ENCODE measurements around the gene MUC20.

Gene MUC20

GRCh38 chr3:195751560-195751959 is 30.8 kb downstream of the MUC20 start:
- Mint-ChIP-seq H3K27ac (ENCODE audit: low read depth) (no peak overlapping the region), H3K4me1 (peaks cover 25% of the 10 kb centered on the region), H3K36me3 (ENCODE audit: insufficient read depth) (peaks cover 2% of the 10 kb centered on the region), H3K4me3 (no peak overlapping the region), H3K9me3 (no peaks in the 10 kb centered on the region), H3K27me3 (no peaks in the 10 kb centered on the region)
- no peak for DNase-seq (ENCODE audit: low spot score in 2 of 2)
- no peak for ATAC-seq (replicated peaks; ENCODE audit: extremely low read depth, poor library complexity, severe bottlenecking)

- H3K27ac Mint-ChIP-seq (ENCODE audit: low read depth), result no peak overlapping the region
- peaks cover 2% of the 10 kb centered on the region for H3K36me3 Mint-ChIP-seq (ENCODE audit: insufficient read depth)
- ATAC-seq (replicated peaks; ENCODE audit: extremely low read depth, poor library complexity, severe bottlenecking) (no peak), DNase-seq (ENCODE audit: low spot score in 2 of 2) (no peak)
- peaks cover 4% of the 10 kb centered on the region for H3K27me3 Mint-ChIP-seq
- no peak overlapping the region for H3K4me3 Mint-ChIP-seq
- H3K9me3 Mint-ChIP-seq, result no peaks in the 10 kb centered on the region
- H3K4me1 Mint-ChIP-seq, result peaks cover 27% of the 10 kb centered on the region
These were observed 31.3 kb downstream of the MUC20 start for GRCh38 chr3:195752066-195752465.

DNA sequence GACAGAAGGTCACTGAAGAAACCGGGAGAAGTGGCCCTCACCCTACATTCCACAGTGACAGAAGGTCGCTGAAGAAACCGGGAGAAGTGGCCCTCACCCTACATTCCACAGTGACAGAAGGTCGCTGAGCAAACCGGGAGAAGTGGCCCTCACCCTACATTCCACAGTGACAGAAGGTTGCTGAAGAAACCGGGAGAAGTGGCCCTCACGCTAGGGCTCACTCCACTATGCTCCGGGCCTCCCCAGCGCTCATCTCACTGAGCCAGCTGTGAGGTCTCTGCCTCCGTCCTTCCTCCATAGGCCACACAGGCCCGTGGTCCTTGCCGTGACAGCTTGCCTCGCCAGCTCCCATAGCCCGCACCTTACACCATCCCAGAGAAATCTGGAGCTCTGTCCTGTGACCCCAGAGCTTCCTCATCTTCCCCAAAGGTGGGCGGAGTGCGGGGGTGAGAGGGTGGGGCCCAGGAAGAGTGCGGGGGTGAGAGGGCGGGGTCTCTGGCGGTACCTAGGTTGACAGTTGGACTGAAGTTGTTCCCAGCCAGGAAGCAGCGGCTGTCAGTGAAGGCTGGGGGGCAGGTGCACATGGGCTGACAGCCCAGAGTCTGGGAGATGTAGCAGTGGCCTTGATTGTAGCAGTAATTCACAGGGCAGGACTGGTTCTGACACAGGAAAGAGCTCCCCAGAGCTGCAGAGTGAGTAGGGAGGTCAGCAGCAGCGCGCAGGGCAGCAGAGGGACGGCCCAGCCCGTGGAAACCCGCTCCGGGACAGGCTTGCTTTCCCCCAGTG is 32.0 kb downstream of the MUC20 start:
- peaks cover 11% of the 10 kb centered on the region for H3K27me3 Mint-ChIP-seq
- peaks cover 2% of the 10 kb centered on the region for H3K36me3 Mint-ChIP-seq (ENCODE audit: insufficient read depth)
- no peak for ATAC-seq (replicated peaks; ENCODE audit: extremely low read depth, poor library complexity, severe bottlenecking)
- no peak overlapping the region for H3K27ac Mint-ChIP-seq (ENCODE audit: low read depth)
- no peak for DNase-seq (ENCODE audit: low spot score in 2 of 2)
- no peak overlapping the region for H3K4me3 Mint-ChIP-seq
- H3K4me1 Mint-ChIP-seq, result peaks cover 27% of the 10 kb centered on the region
- no peaks in the 10 kb centered on the region for H3K9me3 Mint-ChIP-seq

- ATAC-seq (replicated peaks; ENCODE audit: extremely low read depth, poor library complexity, severe bottlenecking), result no peak
- H3K27ac Mint-ChIP-seq (ENCODE audit: low read depth), result no peak overlapping the region
These were observed 32.8 kb downstream of the MUC20 start for GRCh38 chr3:195753581-195753980.

DNA sequence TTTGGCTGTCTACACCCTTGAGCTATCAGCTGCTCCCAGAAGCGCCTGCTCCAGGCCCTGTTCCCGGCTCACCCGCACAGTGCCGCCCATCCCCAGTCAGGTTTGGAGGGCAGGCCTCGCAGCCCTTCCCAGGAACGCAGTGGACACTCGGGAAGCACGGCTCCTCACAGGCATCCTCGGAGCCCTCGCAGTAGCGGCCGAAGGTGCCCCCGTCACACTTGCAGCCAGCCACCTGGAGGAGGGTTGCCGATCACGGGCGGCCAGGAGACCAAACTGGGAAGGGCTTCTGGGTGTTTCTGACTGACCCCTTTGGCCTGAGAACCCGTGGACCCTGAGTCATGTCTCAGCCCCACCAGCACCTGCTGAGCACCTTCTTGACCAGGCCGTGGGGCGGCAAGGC is 33.4 kb downstream of the MUC20 start:
- H3K27me3 Mint-ChIP-seq, result peaks cover 23% of the 10 kb centered on the region
- H3K27ac Mint-ChIP-seq (ENCODE audit: low read depth), result no peak overlapping the region
- ATAC-seq (replicated peaks; ENCODE audit: extremely low read depth, poor library complexity, severe bottlenecking) (no peak), DNase-seq (ENCODE audit: low spot score in 2 of 2) (no peak)
- H3K9me3 Mint-ChIP-seq, result no peaks in the 10 kb centered on the region
- no peak overlapping the region for H3K4me3 Mint-ChIP-seq
- H3K36me3 Mint-ChIP-seq (ENCODE audit: insufficient read depth), result peaks cover 2% of the 10 kb centered on the region
- H3K4me1 Mint-ChIP-seq, result peaks cover 25% of the 10 kb centered on the region

More at GRCh38 chr3:195753581-195753980, 32.8 kb downstream of the MUC20 start:
- Mint-ChIP-seq H3K9me3 (no peaks in the 10 kb centered on the region), H3K36me3 (ENCODE audit: insufficient read depth) (peaks cover 2% of the 10 kb centered on the region), H3K4me3 (no peak overlapping the region), H3K27me3 (peaks cover 19% of the 10 kb centered on the region), H3K4me1 (peaks cover 29% of the 10 kb centered on the region)
- no peak for DNase-seq (ENCODE audit: low spot score in 2 of 2)

- H3K36me3 Mint-ChIP-seq (ENCODE audit: insufficient read depth), result peaks cover 2% of the 10 kb centered on the region
- H3K27me3 Mint-ChIP-seq, result peaks cover 31% of the 10 kb centered on the region
- H3K4me1 Mint-ChIP-seq, result peaks cover 25% of the 10 kb centered on the region
- H3K4me3 Mint-ChIP-seq, result no peak overlapping the region
- no peaks in the 10 kb centered on the region for H3K9me3 Mint-ChIP-seq
- DNase-seq (ENCODE audit: low spot score in 2 of 2), result no peak
- ATAC-seq (replicated peaks; ENCODE audit: extremely low read depth, poor library complexity, severe bottlenecking), result no peak
- H3K27ac Mint-ChIP-seq (ENCODE audit: low read depth), result no peak overlapping the region
These were observed 34.1 kb downstream of the MUC20 start for GRCh38 chr3:195754906-195755305.

GRCh38 chr3:195755391-195755790 is 34.6 kb downstream of the MUC20 start:
- Mint-ChIP-seq H3K9me3 (no peaks in the 10 kb centered on the region), H3K4me3 (peak overlapping the region; percentile 1), H3K4me1 (peaks cover 25% of the 10 kb centered on the region), H3K27ac (ENCODE audit: low read depth) (no peak overlapping the region), H3K27me3 (peaks cover 36% of the 10 kb centered on the region), H3K36me3 (ENCODE audit: insufficient read depth) (peaks cover 2% of the 10 kb centered on the region)
- DNase-seq (ENCODE audit: low spot score in 2 of 2) (no peak), ATAC-seq (replicated peaks; ENCODE audit: extremely low read depth, poor library complexity, severe bottlenecking) (no peak)

- no peaks in the 10 kb centered on the region for H3K9me3 Mint-ChIP-seq
- peak overlapping the region; percentile 38 for H3K27ac Mint-ChIP-seq (ENCODE audit: low read depth)
- H3K4me3 Mint-ChIP-seq, result peak overlapping the region; percentile 1
These were observed 35.3 kb downstream of the MUC20 start for GRCh38 chr3:195755791-195756676.

DNA sequence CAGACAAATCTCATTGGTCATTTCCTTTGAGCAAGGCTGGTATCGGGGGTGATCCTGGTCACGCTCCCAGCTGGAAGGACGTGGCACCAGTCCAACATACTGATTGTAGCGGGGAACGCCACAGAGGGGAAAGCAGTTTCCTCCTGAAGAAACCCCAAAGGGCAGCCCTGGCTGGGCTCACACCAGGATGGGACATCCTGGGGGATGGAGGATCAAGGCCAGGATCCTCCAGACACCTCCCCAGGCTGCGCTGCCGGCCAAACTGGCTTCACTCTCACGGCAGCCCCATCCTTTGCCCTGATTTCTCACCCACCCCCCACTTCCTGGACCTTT is 36.6 kb downstream of the MUC20 start:
- H3K9me3 Mint-ChIP-seq, result no peaks in the 10 kb centered on the region
- no peak for ATAC-seq (replicated peaks; ENCODE audit: extremely low read depth, poor library complexity, severe bottlenecking)
- peaks cover 3% of the 10 kb centered on the region for H3K36me3 Mint-ChIP-seq (ENCODE audit: insufficient read depth)

More at GRCh38 chr3:195755791-195756676, 35.3 kb downstream of the MUC20 start:
- peaks cover 42% of the 10 kb centered on the region for H3K27me3 Mint-ChIP-seq
- peak in 1 of 2 donors; percentile 55 for DNase-seq (ENCODE audit: low spot score in 2 of 2)
- peak; percentile 96 for ATAC-seq (replicated peaks; ENCODE audit: extremely low read depth, poor library complexity, severe bottlenecking)
- H3K4me1 Mint-ChIP-seq, result peaks cover 26% of the 10 kb centered on the region
- H3K36me3 Mint-ChIP-seq (ENCODE audit: insufficient read depth), result peaks cover 3% of the 10 kb centered on the region

GRCh38 chr3:195757827-195758226 is 37.0 kb downstream of the MUC20 start:
- Mint-ChIP-seq H3K4me3 (no peak overlapping the region), H3K4me1 (peaks cover 31% of the 10 kb centered on the region), H3K9me3 (no peaks in the 10 kb centered on the region), H3K27ac (ENCODE audit: low read depth) (no peak overlapping the region), H3K36me3 (ENCODE audit: insufficient read depth) (peaks cover 3% of the 10 kb centered on the region), H3K27me3 (peaks cover 48% of the 10 kb centered on the region)
- no peak for DNase-seq (ENCODE audit: low spot score in 2 of 2)
- no peak for ATAC-seq (replicated peaks; ENCODE audit: extremely low read depth, poor library complexity, severe bottlenecking)

More for the DNA sequence above, 36.6 kb downstream of the MUC20 start:
- peaks cover 48% of the 10 kb centered on the region for H3K27me3 Mint-ChIP-seq
- peak overlapping the region; percentile 46 for H3K4me3 Mint-ChIP-seq
- no peak overlapping the region for H3K27ac Mint-ChIP-seq (ENCODE audit: low read depth)
- H3K4me1 Mint-ChIP-seq, result peaks cover 31% of the 10 kb centered on the region
- no peak for DNase-seq (ENCODE audit: low spot score in 2 of 2)

GRCh38 chr3:195758721-195759353 is 38.1 kb downstream of the MUC20 start:
- Mint-ChIP-seq H3K4me1 (peaks cover 31% of the 10 kb centered on the region), H3K27me3 (peaks cover 53% of the 10 kb centered on the region), H3K36me3 (ENCODE audit: insufficient read depth) (peaks cover 3% of the 10 kb centered on the region), H3K9me3 (no peaks in the 10 kb centered on the region), H3K4me3 (no peak overlapping the region), H3K27ac (ENCODE audit: low read depth) (no peak overlapping the region)
- ATAC-seq (replicated peaks; ENCODE audit: extremely low read depth, poor library complexity, severe bottlenecking) (no peak), DNase-seq (ENCODE audit: low spot score in 2 of 2) (no peak)

- Mint-ChIP-seq H3K9me3 (no peaks in the 10 kb centered on the region), H3K27ac (ENCODE audit: low read depth) (no peak overlapping the region), H3K4me3 (no peak overlapping the region), H3K27me3 (peaks cover 59% of the 10 kb centered on the region), H3K36me3 (ENCODE audit: insufficient read depth) (peaks cover 3% of the 10 kb centered on the region), H3K4me1 (peaks cover 29% of the 10 kb centered on the region)
- ATAC-seq (replicated peaks; ENCODE audit: extremely low read depth, poor library complexity, severe bottlenecking) (no peak), DNase-seq (ENCODE audit: low spot score in 2 of 2) (no peak)
These were observed 39.8 kb downstream of the MUC20 start for GRCh38 chr3:195760345-195761122.
